SU-DHL-6 (cell line): ENCODE data around the gene OR2S2.

ENCODE experiments used
- EZH2phosphoT487 ChIP-seq: fragments of 200-600 bp; sonication (generic), shearing (Covaris generic); conservative IDR thresholded peaks from 2 replicates; pipeline ENCODE4 v1.6.1; 2018; ENCODE audit warnings: mild to moderate bottlenecking, antibody characterized with exemption, low read length, moderate library complexity, mixed read lengths
- TF ChIP-seq, protein P1 (sequence below): fragments of 200-600 bp; sonication (generic); IDR thresholded peaks from one replicate; pipeline ENCODE4 v1.5.1; 2017; ENCODE audit warnings: antibody characterized with exemption, mild to moderate bottlenecking, low read length, moderate library complexity; ENCODE audit not compliant: insufficient read depth, poor library complexity, severe bottlenecking

DNA sequence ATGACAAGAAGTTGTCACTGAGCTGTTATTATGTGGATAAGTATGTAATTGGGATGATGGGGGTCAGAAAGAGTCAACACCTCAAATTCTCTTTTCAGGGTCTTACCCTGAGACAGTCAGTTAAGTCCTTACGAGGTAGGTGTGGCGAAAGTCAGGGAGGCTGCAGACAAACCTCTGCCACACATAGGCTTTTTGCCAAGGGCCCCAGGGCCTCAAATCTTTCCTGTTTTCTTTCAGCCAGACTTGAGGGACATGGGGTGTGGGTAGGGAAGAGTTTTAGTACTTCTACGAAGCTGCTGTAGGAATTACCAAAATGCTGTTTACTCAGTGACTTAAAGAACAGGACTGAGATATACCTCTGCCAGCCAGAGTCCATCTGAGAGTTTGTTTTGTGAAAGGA lies 13.8 kb downstream of the OR2S2 start:
- TF ChIP-seq, protein P1, sequence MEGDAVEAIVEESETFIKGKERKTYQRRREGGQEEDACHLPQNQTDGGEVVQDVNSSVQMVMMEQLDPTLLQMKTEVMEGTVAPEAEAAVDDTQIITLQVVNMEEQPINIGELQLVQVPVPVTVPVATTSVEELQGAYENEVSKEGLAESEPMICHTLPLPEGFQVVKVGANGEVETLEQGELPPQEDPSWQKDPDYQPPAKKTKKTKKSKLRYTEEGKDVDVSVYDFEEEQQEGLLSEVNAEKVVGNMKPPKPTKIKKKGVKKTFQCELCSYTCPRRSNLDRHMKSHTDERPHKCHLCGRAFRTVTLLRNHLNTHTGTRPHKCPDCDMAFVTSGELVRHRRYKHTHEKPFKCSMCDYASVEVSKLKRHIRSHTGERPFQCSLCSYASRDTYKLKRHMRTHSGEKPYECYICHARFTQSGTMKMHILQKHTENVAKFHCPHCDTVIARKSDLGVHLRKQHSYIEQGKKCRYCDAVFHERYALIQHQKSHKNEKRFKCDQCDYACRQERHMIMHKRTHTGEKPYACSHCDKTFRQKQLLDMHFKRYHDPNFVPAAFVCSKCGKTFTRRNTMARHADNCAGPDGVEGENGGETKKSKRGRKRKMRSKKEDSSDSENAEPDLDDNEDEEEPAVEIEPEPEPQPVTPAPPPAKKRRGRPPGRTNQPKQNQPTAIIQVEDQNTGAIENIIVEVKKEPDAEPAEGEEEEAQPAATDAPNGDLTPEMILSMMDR: no peak
- TF ChIP-seq EZH2phosphoT487: no peak
